GM21529 (cell line): ENCODE data around the gene DNAJC6.

Experiments
- ATAC-seq: cut with Tn5 transposase; IDR thresholded peaks from one replicate; pipeline ENCODE4 v1.9.1; 2021; ENCODE audit not compliant: unreplicated experiment

The DNAJC6 gene

DNA sequence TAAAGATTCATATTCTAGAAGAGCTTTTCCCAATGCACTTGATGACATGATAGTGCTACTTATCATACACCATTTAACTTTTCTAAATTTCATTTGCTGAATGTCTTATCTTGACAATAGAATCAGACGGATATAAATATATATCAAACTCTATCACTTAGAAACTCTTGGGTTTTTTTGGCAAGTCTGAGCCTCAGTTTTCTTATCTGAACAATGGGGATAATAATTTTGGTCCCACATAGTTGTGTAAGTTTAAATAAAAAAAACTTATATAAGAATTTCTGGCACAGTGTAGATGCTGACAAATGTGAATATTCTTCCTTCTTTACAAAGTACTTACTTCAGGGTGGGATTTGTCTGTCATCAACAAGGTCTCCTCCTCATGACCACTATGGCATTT lies 89.7 kb downstream of the DNAJC6 start:
- ATAC-seq: no peak

DNA sequence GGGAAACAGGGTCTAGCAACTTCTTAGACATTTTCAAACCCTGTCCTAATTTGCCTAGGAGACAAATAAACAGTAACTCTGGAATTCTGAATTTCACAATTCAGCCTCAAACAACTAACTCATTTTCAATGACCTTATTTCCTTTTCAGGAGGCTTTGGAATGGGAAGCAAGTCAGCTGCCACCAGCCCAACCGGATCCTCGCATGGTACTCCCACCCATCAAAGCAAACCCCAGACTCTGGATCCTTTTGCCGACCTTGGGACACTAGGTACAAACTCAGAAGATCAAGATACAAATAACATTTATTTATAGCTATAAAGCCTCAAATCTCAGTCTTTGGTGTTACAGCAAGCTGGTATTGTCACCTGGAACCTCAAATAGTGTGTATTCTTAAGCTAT lies 92.3 kb downstream of the DNAJC6 start:
- ATAC-seq: no peak

DNA sequence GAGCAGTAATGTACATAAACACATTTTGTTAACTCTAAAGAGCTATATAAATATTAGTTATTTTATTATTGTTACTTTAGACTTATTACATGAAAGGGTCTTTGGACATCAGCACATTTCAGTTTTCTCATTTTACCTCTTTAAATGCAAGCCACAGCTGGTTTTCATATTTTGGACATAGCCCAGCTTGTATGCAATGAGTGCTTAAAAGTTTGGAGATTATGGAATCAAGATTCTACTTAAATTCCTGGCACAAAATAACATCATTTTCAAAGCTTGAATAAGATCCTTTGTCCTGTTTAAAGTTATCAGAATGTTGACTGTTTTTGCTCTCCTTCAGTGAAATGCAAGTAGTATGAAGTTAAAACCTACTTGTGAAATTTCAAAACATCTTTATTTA lies 95.6 kb downstream of the DNAJC6 start:
- ATAC-seq: no peak

DNA sequence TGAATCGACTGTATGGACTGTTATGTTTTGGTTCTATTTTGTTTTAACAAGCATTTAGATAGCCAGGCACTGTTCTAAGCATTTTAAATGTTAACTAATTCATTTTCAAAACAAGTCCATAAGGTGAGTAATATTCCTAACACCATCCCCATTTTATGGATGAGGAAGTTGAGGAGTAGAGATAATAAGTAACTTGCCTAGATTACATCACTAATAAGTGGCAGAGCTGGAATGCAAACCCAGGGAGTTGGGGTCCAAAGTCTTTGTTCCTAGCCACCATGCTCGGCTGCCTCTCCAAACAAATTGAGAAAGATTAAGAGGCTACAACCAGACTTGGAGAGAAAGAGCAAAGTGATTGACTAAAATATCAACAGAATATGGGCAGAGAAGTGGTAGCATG lies 98.5 kb downstream of the DNAJC6 start:
- ATAC-seq: no peak

GRCh38 chr1:65409314-65409713 lies 100.0 kb downstream of the DNAJC6 start:
- no peak for ATAC-seq

DNA sequence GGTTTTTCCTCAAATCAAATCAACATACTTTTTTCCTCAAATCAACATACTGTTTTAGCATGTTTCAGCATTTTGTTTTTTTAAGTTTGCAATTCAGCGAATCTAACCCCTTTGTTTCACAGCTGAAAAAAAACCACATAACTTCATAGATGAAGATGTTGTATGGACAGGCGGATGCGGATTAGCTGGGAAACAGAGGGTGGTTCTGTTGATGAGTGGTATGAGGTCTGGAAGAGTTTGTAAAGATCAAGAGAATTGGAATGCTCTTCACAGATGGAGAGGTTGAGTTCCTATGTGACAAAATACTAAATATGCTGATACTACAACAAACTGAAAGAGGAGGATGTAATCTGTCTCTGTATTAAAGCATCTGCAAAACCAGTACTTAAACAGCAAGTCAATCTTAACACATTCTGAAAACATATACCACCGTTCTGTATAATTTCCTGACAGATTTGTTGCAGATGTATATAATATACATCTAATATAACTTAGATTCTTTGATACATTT lies 100.5 kb downstream of the DNAJC6 start:
- ATAC-seq: no peak

DNA sequence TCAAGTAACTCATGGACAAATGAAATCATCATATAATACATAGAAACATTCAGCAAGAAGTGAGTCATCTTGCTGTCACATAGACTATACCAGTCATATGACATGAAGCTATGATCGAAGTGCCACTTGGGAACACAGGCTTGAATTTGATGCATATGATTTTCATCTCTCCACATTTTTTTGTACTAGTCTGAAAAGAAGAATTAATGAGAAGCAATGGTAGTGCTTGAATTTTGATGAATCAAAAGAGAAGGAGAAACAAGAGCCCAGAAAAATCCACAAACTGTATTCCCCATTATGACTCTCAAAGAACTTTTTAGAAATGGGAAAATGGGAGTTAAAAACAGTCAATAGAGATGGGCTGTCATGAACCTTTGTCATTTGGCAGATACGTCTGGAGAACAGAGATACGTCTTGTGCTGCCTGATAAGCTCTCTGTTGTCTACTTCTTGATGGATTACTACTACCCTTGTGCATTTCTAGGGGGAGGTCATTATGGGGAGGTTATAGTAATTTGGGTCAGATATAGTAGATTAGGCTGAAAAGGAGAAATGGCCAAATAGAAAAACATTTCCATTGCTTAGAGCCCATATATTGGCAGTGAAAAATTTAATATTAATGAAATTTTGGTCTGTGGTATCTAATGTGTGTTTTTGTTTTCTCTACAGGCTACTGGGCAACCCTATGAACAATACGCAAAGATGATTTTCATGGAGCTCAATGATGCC lies 103.1 kb downstream of the DNAJC6 start:
- ATAC-seq: no peak

DNA sequence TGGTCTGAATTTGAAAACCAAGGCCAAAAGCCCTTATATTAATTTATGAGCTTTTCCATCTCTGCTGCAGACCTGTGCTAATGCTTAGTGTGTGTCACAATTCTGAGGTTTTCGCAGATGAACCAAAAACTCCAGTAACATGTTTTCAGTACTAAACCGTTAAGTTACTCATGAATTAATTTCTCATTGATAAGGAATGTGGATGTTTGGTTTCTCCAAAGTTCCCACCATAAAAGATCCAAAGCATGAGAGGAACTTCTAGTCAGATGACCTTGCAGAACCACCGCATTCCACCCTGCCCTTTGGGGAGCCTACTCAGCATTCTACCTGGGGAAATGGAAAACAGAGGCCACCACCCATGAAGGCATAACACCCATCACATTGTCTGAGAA lies 103.6 kb downstream of the DNAJC6 start:
- ATAC-seq: no peak

DNA sequence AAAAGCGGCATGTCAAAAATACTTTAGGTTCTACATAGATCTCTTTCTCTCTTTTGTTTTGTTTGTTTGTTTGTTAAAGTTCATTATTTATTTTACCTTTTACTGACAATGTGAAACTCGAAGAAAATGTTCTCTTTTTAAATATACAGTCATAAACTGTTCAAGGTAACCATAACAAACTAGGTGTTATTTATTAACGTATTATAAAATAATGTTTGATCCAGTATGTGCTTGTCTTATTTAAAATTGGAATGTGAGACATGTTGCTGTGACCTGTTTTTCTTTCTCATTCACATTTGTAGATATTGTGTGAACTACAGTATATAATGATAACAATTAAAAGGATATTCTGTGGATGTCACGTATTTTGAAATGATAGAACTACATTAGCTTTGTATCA lies 105.2 kb downstream of the DNAJC6 start:
- ATAC-seq: no peak

DNA sequence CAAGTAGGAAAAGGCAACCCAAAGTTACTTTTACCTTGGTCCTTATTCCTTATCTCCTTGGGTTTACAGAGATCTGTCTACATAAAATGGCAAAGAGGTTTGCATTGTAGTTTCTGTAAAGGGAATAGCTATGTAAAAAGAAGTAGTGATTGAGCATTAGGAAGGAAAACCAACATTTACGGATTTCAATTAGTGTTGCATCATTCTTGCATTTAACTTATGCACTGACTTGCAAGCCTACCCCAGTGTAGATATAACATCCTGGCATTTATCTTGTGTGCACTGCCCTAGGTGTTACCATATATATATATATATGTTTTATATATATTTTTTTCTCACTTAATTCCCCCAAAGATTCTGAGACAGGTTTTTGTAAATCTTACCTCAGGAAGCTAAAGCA lies 107.4 kb downstream of the DNAJC6 start:
- ATAC-seq: no peak

- no peak for ATAC-seq
Observed at GRCh38 chr1:65417729-65418128, 108.4 kb downstream of the DNAJC6 start.

GRCh38 chr1:65418522-65419185 lies 109.3 kb downstream of the DNAJC6 start:
- ATAC-seq: no peak

- ATAC-seq: peak; percentile 91
Observed at GRCh38 chr1:65419681-65420589, 110.6 kb downstream of the DNAJC6 start.

DNA sequence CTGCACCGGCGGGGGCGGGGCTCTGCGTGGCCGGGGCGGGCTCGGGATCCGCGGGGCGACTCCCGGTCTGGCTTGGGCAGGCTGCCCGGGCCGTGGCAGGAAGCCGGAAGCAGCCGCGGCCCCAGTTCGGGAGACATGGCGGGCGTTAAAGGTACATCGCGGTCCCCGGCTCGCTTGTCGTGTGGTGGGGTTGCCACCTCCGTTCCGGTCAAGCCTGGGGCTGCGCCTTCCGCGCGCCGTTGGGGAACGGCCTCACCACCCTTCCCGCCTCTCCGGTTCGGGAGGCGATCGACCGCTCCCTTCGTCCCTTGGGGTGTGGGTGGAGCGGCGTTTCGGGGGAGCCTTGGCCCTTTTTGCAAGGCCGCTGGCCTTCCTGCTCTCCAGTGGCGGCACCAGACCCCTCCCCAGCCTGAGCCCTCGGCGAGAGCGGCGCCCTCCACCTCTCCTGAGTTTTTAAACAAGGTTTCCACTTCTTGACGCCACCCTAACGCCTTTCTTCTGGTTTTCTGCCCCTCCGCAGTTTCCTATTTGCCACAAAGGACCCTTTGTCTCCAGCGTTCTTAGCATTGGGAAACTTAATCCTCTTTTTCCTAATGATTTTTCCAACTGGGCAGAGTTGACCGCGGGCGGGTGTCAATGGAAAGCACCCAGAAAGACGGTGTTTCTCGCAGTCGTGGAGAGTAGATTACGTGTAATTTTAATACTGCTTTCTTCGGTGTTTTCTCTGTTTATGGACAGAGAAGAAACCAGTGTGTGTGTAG lies 111.4 kb downstream of the DNAJC6 start, which contains the start of the genes LEPR and LEPROT:
Gene LEPR (plus strand): TSS at position 79 of the 761 bp plus-strand sequence. CDS start 144,898 bp downstream, outside the sequence.
Gene LEPROT (plus strand): TSS at position 79 of the 761 bp plus-strand sequence. CDS start 57 bp downstream, at position 136.
- ATAC-seq: no peak

DNA sequence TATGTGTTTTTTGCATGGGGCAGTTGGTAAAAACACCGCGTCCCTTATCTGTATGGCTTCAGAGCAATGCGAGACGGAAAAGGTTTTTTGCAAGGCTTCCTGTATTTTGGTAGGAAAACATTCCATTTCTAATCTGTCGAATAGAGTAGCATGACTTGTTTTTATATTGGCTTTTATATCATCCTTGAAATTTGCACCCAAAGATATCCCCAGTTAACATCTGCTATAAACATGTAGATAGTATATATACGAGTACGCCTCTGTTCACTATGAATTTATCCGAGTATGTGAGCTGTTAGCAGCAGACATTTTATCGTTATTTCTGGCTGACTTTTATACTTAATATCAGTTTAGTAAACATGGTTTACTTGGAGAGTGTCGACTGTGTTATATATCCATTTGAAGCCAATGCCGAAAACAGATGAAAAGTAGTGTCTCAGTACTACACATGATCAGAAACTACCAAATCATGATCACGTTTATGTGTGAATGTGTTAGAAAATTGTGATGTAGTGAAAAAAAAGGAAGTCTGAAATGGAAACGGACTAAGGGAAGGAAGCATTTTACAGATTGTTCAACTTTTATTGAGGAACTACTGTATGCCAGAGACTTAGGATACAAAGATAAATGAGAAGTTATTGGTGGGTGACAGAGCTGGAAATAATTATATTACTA lies 112.1 kb downstream of the DNAJC6 start:
- no peak for ATAC-seq

GRCh38 chr1:65422241-65423203 lies 113.2 kb downstream of the DNAJC6 start:
- ATAC-seq: no peak

- no peak for ATAC-seq
Observed at GRCh38 chr1:65423884-65424572, 114.7 kb downstream of the DNAJC6 start.

- ATAC-seq: no peak
Observed at GRCh38 chr1:65424573-65424889, 115.2 kb downstream of the DNAJC6 start.
